HL-60/S4 treated with retinoic acid at 250 ng/mL for 4 days and 3 days (cell line): Measurements from ENCODE around the gene ADGRA3.

Experiments
- in situ Hi-C: fragments of 300-500 bp; cut with MboI; formaldehyde crosslinking; loops from 2 replicates; pipeline ENCODE4 v1.7.0; 2022; ENCODE audit warnings: low sequenced_read_pairs

The ADGRA3 gene

GRCh38 chr4:22382216-22382615 is 133.7 kb downstream of the ADGRA3 start:
- in situ Hi-C loops, result loop anchor here (25.0 kb wide), 1 partner anchor 595 kb away; no protein-coding TSS in a partner anchor

- in situ Hi-C loops, result no loop called here
Measured at GRCh38 chr4:22372986-22373385, 142.9 kb downstream of the ADGRA3 start.

- in situ Hi-C loops, result no loop called here
Measured at GRCh38 chr4:22369901-22370562, 145.8 kb downstream of the ADGRA3 start.

GRCh38 chr4:22363787-22364186 is 152.1 kb downstream of the ADGRA3 start:
- in situ Hi-C loops, result no loop called here

GRCh38 chr4:22363036-22363435 is 152.8 kb downstream of the ADGRA3 start:
- in situ Hi-C loops, result no loop called here

- in situ Hi-C loops, result no loop called here
Measured at GRCh38 chr4:22356987-22357596, 158.8 kb downstream of the ADGRA3 start.

- in situ Hi-C loops, result no loop called here
Measured at GRCh38 chr4:22348410-22348809, 167.5 kb downstream of the ADGRA3 start.

GRCh38 chr4:22345678-22346077 is 170.2 kb downstream of the ADGRA3 start:
- in situ Hi-C loops, result no loop called here

GRCh38 chr4:22345055-22345454 is 170.8 kb downstream of the ADGRA3 start:
- in situ Hi-C loops, result no loop called here

GRCh38 chr4:22343606-22344005 is 172.3 kb downstream of the ADGRA3 start:
- in situ Hi-C loops, result no loop called here

- in situ Hi-C loops, result no loop called here
Measured at GRCh38 chr4:22339491-22339890, 176.4 kb downstream of the ADGRA3 start.

GRCh38 chr4:22338796-22339195 is 177.1 kb downstream of the ADGRA3 start:
- in situ Hi-C loops, result no loop called here
